Cardiac atrium fibroblast (primary cell): ENCODE results near the gene LAMB4. TPM values are rescaled to one million over a fixed set of nuclear protein-coding genes. Genes with fewer than 3 reads are reported as not detected.

Source experiments
- total RNA-seq: library from RNA; depleted of rRNA; stranded (reverse); fragments of >200 nt; gene quantifications from 2 replicates; pipeline ENCODE4 v1.2.3, GENCODE V29; 2015

The LAMB4 gene
- 0.16 and 0.36 TPM in 2 replicates for total RNA-seq

GRCh38 chr7:108130261-108130660 lies at the start of gene LAMB4:
Gene LAMB4, minus strand, starts transcription at chr7:108130361. Its CDS starts 7,197 bp downstream, at chr7:108123164.

GRCh38 chr7:108002726-108003598 lies 127.2 kb downstream of the LAMB4 start, which contains the start of gene LAMB1:
Gene LAMB1, minus strand, starts transcription at chr7:108003161. Its CDS starts 276 bp downstream, at chr7:108002885.

Other genes starting within 250 kb of the LAMB4 start
- gene DLD, start 239.2 kb downstream of the LAMB4 start, total RNA-seq, result 24.8 and 61.4 TPM in 2 replicates
- 453 and 515 TPM in 2 replicates for gene LAMB1, start 127.2 kb downstream of the LAMB4 start, total RNA-seq